ENCODE data around the gene KLHL11.

GRCh38 chr17:41822216-41823140, 42.7 kb downstream of the KLHL11 start:
- TF ChIP-seq CTCF (conservative IDR thresholded peaks at IDR 0.05 in 1 of 2, IDR thresholded peaks at IDR 0.05 in 1 of 2; ENCODE audit: low read depth in 1 of 2, low read length in 2 of 2) (no peak), EZH2 (IDR thresholded peaks at IDR 0.05; ENCODE audit: low read length, missing control alignments) (no peak)
